Skin of body (tissue), 2 donors: Measurements from ENCODE around the gene PTPRZ1. TPM values are rescaled to one million over a fixed set of nuclear protein-coding genes. Genes with fewer than 3 reads are reported as not detected.

Experiments used
- DNase-seq: peaks from one replicate; lab custom pipeline; 2025; lab: John Stamatoyannopoulos, UW
- total RNA-seq: library from RNA; depleted of rRNA; stranded (reverse); fragments of >200 nt; gene quantifications from one replicate; pipeline ENCODE4 v1.2.3, GENCODE V29; 2014

Gene PTPRZ1
- total RNA-seq, 1 donor from 2014 or later, result 47.6 TPM

DNA sequence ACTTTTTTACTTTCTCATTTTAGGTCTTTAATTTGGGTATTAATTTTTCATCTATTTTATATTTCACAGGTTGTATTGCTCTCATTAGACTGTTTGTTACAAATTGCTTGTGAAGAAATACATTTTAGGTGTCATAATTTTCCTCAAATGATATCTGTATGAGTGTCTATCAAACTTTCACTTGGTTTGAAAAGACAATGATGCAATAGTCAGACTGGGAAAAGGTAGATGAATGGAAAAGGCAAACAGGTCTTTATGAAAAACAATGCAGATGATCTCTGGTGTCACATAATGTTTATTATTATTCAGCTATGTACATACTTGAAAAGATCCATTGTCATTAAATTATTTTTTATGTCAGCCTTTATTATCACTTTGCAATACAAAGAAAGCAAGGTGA is 80.2 kb downstream of the PTPRZ1 start:
- no peak for DNase-seq

DNA sequence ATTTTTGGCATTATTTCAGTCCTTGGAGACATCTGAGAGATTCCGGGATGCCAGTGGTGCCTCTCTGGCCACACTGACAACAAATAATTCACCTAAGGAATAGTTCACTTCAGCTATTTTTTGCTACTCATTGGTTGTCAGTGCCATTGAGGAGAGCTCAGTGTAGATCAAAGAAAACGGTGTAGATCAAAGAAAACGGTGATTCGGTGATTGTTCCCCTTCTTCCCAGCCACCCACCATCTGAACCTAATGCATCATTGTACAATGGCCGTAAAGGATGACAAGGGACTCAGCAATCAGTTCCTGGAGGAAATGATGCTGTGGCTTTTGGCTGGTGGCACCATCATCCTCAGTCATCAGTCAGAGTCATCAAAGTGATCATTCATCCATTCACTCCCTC is 80.6 kb downstream of the PTPRZ1 start:
- no peak for DNase-seq

DNA sequence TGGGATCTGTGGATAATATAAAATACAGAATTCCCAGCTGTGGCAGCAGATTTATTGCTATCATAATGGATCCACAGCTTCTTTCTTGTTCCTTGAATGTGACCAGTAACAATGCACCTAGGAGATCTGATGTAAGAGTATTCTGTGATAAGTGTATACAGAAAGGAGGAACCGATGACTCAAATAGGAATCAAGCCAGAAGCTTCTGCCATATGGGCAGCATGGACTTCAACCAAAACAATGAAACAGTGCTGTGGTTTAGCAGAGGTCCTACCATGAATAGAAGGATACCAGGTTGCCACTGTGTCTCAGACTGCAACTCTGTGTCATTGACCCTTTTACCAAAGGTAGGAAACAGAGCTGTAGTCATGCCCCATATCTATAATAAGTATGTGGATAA is 81.8 kb downstream of the PTPRZ1 start:
- no peak for DNase-seq

DNA sequence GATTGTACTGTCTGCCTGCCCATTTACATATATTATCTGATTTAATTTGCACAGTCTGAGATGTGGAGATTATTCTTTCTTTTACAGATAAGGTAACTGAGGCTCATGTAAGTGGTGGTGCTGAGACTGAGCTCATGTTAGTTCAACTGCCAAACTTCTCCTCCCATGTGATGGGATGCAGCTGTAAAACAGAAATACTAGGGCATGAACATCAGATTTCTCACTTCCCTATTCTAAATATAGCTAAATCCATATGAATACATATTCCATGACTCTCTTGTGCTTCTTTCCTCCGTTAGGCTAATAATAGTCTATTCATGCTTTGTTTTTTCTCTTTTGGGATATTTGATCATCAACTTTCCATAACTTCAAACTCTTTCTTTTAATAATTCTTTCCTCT is 84.7 kb downstream of the PTPRZ1 start:
- DNase-seq, result peak; percentile 71

DNA sequence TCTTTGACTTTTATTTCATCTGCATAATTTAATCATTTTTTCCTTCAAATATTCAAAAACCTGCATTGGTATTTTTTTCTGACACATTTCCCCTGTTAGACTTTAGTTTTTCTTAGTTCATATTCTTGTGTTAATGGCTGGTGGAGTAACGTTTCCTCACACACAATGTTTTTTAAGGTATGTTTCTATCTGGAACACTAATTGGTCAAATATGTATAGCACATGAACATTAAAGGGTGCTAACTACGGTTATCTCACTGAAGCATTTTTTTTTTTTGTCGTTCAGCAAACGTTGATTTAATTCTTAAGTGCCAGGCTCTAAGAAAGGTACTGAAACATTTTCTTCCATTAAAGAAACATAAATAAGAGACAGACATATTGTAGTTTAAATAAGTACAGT is 87.7 kb downstream of the PTPRZ1 start:
- DNase-seq, result no peak

DNA sequence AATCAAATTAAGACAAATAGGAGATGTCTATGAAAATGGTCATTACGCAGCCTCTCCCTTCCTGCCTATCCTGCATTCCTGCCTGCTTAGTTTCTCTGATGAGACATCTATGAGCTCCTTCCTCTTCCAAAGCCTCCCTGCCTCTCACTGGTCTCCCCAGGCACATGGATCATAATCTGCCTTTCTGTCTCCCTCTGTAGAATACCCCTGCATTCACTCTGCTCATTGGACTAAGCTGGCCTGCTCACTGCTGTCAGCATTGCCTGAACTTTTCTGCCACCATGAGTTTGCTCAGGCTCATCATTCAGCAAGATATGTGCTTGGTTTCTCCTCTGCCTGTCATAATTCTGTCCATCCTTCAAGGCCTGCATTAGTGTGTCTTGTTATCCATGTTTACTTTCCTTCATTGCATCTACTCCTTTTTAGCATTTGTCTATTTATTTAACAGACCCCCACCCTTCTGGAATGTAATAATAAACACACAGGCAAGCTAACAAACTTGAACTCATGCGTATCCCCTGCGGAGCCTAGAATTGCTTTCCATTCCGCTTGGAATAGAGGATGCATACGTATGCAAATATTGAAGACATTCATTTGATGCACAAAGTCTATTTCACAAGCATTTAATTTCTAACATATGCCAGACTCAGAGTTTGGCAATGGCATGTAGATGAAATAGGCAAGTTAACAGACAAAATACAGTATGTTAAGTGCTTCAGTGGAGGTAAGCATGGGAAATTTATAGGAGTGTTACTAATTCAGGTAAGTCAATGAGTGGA is 88.3 kb downstream of the PTPRZ1 start:
- peak; percentile 47 for DNase-seq

DNA sequence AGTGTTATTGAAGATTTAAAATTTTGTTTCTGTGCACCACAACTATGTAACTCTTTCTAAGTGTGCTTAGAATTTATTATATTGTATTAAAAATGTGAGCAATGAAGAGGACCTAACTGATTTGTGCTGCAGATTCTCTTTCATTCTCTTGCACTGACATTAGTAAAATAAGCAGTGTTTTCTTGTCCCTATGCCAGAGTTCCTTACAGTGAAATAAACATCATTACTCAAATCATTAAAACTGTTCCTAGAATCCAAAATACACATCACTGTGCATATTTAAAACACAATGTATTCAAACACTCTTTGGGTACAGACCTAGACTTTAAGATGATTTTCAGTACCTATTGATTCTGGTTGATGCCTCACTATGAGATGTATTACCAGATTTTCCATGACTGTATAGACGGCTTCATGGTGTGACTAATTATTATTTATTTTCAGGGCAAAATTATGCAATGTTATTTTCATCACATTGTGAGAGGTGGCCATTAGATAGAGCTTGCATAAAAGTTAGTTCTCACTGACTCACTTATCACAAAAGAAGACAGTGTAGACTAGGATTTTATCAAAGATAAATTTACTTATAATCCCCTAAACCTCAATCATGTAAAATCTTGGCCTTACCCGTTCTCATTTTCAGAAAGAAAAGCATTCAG is 93.4 kb downstream of the PTPRZ1 start:
- DNase-seq, result no peak

DNA sequence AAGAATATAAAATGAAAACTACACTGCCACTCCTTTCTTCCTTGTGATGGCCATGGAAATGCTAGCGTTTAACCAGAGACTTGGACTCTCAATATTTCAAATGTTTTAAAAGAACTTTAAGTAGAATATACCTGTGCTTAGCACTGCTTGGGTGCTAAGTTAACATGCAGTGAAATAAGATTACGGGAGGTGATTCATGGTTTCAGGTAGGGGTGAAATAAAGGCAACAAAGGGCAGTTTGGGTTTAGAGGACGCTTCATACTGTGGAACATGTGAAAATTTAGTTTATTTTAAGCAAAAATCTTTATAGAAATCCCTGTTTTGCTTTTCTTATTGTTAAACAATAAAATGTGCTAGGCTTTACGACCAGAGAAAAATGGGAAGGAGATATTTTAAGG is 94.0 kb downstream of the PTPRZ1 start:
- no peak for DNase-seq

DNA sequence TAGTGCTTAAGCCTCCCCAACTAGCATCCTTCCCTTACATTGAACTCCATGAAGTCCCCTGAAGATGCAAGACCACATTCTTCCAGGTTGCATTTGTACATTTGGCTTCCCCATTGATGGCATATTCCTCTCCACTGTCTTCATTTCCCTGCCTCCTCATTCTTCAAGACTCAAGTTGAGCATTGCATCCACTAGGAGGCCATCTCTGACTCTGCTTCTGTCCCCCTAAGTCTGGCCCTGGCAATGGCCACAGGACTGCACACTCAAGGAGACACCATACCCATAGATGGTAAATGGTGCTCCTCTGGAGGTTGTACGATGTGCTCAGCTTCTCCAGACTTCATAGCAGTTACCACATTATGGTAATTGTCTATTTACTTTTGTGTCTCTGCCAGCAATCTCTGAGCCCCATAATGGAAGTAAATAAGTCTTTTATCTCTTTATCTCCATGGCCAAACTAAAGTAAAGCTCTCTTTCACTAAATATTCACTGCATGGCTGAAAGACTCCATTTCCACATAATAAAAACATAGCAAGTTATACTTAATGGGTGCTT is 112.6 kb downstream of the PTPRZ1 start:
- DNase-seq, result no peak

DNA sequence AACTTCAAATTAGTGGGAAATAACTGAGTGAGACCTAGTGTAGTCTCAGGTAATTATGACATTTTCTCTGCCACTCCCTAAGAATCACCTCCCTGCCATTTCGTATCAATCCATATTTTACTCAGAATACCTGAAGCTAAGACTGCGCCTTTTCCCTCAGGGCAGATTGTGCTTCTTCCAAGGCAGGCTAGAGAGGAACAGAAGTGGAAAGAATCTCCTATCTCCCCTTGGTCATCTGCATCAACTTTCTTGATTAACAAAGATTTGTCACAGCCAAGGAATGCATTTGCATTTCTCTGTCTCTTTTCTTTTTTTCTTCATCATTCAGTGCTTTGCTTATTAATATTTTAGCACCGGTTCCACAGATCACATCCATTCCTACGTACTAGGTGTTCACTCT is 119.1 kb downstream of the PTPRZ1 start:
- DNase-seq, result no peak

DNA sequence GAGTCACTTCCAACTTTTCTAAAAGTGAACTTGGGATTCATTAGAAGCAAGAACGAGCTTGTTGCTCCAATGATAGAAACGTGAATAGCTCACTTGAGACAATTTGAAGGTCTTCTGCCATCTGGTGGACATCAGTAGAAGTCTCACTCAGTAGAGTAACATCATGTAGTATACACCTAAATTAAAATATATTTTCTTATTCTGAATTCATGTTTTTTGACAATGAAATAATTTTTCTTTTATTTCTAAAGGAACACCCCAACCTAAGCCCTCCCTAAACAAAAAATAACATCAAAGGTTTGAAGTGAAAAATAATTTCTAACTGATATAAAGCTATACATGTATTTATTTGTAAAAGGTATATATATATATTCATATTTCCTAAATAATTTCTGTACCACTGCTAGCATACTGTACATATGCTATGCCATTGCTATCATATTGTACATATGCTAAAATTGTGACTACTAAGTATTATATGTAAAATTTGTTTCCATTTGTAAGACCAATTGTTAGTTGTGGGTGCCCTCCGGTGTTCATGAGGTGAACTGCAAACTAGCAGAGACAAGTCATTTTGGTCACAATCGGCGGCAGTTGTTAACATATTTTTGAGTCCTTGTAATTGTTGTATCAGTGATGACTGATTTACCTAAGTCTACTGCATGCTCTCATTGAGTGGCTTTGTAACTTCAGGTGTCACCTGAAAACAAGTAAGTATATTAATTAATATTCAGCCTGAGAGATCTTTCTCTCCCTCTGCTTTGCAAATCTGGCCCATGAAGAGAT is 121.9 kb downstream of the PTPRZ1 start:
- peak; percentile 70 for DNase-seq

DNA sequence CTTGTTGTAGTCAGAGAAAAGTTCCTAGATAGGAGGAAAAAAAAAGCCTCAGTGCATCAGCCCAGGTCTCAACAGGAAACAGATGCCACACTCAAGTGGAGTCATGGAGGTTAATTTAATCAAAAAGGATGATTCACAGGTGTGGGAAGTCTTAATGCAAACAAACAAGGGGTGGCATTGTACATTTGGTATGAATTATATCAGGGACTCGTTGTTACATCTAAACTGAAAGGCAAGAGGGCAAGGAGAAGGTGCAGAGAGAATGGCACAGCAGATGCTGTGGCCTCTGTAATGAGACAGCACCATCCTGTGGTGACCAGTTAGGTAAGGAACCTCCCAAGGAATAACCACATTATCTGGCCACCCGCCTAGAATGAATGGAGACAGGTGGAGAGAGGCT is 133.7 kb downstream of the PTPRZ1 start:
- DNase-seq, result no peak

DNA sequence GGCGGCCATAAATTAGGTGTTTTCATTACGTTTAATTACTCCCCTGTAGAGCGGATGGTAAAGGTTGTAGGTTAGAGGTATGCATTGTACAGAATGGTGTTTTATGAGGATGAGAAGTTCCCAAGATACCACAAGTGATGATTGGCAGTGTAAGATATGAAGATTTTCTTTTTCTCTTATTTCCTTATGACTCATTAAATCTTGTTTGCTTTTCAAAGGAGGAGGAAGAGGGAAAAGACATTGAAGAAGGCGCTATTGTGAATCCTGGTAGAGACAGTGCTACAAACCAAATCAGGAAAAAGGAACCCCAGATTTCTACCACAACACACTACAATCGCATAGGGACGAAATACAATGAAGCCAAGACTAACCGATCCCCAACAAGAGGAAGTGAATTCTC is 137.2 kb downstream of the PTPRZ1 start:
- no peak for DNase-seq

DNA sequence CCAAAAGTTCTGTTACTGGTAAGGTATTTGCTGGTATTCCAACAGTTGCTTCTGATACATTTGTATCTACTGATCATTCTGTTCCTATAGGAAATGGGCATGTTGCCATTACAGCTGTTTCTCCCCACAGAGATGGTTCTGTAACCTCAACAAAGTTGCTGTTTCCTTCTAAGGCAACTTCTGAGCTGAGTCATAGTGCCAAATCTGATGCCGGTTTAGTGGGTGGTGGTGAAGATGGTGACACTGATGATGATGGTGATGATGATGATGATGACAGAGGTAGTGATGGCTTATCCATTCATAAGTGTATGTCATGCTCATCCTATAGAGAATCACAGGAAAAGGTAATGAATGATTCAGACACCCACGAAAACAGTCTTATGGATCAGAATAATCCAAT is 140.1 kb downstream of the PTPRZ1 start:
- no peak for DNase-seq

DNA sequence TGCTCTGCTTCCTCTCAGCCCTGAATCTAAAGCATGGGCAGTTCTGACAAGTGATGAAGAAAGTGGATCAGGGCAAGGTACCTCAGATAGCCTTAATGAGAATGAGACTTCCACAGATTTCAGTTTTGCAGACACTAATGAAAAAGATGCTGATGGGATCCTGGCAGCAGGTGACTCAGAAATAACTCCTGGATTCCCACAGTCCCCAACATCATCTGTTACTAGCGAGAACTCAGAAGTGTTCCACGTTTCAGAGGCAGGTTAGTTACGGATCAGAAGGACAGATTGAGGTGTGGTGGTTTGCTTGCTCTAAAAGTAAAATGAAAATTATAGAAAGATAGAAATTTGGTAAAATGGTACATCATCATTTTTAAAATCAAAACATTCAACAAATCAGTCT is 140.7 kb downstream of the PTPRZ1 start:
- no peak for DNase-seq

DNA sequence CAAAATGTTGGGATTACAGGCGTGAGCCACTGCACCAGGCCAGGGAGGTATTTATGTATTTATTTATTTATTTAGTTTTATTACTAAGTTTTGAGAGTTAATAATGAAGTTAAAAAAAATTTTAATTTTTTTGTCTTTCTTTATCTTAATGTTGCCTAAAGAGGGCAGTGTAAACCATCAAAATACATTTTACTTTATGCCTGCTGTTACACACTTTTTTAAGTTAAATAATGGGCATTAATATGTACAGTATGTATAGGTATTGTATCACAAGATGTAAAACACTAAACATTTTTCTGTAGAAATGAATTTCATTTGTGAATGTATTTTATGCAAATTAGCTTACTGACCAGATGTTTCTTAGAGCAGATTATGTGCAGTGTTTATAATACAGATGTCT is 141.7 kb downstream of the PTPRZ1 start:
- DNase-seq, result no peak

DNA sequence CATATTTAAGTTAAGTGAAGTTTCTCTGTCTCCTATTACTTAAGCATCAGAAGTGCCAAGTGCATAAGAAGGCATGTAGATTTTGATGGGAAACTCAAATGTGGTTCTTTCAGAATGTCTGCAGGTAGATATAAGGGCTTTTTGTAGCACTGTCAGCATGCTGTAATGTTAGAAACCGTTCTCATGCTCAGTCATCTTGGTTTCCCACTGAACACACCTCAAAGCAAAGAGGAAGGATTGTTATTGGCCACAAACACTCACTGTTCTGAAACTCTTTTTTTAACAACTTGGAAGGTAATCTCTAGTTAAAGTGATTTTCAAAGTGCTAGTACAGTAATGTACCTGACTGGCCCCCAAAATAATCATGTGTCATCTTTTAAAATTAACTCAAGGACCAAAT is 145.1 kb downstream of the PTPRZ1 start:
- DNase-seq, result no peak

DNA sequence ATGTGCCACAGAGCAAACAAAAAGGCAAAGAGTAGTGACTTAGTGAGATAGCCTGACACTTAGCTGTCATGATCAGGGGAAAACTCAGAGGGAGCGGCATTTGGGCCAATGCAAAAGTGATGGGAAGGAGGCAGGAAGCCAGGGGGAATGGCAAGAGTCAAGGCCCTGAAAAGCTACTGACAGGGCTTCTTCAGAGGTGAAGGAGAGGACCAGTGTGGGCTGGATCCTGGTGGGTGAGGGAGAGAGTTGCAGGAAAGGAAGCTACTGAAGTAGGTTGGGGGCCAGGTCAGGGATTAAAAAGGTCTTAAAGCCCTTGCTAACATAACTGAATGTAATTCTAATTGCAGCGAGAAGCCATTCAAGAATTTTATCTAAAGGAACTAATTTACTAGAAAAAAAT is 154.1 kb downstream of the PTPRZ1 start:
- DNase-seq, result no peak

DNA sequence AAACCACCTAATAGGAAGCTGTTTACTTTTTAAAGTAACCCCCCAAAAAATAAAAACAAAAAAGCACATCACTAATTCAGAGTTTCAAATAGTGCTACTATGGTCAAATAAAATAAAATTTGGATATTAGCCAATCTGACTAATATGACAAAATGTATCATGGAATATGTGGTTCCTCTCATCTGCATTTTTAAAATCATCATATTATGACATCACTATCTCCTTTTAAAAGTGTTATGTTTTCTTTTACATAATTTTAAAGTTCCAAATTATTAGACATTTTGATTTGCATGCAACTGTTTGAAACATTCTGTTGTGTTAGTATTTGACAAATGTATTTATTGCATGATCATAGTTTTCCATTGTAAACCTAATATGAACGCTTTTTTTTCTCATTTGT is 160.7 kb downstream of the PTPRZ1 start:
- DNase-seq, result no peak

DNA sequence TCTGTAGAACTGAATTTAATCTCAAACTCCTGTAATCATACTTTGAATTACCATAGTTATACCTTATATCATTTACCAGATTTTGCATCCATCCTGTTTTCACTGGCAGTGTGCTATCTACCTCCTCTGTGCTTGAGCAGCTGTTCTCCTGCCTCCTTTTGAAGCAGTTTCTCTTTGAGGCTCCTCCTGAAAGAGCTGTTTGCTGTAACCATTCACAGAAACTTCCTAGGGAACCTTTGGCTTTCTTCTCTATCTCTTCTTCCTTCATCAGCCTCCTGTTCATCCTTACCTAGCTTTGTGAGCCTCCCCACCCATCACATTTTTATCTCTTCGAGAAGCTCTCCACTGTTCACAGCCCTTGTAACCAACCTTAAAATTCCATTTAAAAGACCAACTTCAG is 162.9 kb downstream of the PTPRZ1 start:
- DNase-seq, result no peak

DNA sequence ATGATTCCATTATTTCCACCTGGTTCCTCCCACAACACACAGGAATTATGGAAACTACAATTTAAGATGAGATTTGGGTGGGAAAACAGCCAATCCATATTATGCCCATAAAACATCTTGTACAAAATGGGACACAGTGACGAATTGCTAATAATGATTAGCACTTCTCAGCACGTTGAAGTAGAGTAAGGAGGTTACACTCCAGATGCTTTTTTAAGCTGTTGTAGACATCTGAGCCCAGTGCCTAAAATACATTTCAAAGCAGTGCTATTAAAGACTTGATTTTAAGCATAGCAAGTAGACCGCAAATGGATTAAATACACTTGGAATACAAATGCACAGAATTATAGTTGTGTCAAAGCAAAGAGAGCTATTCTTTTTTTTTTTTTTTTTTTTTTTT is 165.2 kb downstream of the PTPRZ1 start:
- DNase-seq, result no peak

DNA sequence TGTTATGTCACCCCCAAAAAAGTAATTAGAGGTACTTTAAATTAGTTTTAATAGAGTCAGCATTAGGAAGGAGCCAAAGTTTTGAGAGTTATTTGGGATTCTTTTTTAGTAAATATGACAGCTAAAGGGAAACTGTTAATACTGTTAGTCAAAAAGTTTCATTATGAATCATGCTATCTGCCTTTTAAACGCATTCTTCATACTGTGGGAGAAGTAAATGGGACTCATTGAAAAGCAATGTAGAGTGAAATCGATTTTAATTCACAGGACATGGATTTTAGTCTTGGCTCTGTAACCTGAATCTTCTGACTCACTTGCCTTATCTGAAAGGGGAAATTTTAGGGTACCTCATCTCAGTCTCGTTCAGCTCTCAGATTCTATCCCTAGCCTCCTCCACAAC is 165.9 kb downstream of the PTPRZ1 start:
- DNase-seq, result no peak
